ENCODE data around the gene FNDC1.

DNA sequence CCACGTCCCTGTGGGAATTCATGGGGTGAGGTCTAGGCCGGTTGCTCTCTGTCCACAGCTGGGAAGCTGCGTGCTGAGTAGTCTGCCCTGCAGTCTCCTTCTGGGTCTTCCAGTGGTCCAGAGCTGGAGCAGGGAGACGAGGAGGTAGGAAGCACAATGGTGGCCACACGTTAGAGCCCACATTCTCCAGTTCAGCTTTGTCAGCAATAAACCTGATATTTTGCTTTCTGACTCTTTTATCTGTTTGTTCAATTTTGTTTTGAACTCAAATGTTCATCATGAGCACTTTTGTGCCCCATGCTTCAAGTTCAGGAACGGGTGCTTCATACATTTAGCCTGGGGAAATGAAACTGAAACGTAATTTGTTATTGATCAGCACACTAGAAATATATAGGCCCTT, 21.3 kb downstream of the FNDC1 start:
- TF ChIP-seq, protein P1, sequence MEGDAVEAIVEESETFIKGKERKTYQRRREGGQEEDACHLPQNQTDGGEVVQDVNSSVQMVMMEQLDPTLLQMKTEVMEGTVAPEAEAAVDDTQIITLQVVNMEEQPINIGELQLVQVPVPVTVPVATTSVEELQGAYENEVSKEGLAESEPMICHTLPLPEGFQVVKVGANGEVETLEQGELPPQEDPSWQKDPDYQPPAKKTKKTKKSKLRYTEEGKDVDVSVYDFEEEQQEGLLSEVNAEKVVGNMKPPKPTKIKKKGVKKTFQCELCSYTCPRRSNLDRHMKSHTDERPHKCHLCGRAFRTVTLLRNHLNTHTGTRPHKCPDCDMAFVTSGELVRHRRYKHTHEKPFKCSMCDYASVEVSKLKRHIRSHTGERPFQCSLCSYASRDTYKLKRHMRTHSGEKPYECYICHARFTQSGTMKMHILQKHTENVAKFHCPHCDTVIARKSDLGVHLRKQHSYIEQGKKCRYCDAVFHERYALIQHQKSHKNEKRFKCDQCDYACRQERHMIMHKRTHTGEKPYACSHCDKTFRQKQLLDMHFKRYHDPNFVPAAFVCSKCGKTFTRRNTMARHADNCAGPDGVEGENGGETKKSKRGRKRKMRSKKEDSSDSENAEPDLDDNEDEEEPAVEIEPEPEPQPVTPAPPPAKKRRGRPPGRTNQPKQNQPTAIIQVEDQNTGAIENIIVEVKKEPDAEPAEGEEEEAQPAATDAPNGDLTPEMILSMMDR (IDR thresholded peaks at IDR 0.05) = no peak
- no peak for TF ChIP-seq POLR2A (IDR thresholded peaks at IDR 0.05)
